OCI-LY3 (cell line): ENCODE measurements around the gene MLEC.

Experiments
- EZH2phosphoT487 ChIP-seq: fragments of 200-600 bp; shearing (Covaris generic); IDR thresholded peaks from 2 replicates; pipeline ENCODE4 v1.6.1; 2018; ENCODE audit warnings: antibody characterized with exemption, mixed run types, low read depth
- TF ChIP-seq, protein P1 (sequence below): fragments of 200-600, 300-600 bp; sonication (generic); IDR thresholded peaks from 2 replicates; pipeline ENCODE4 v1.5.1; 2014; ENCODE audit warnings: antibody characterized with exemption, low read length, low read depth

GRCh38 chr12:120750806-120751205, 63.9 kb downstream of the MLEC start:
- TF ChIP-seq, protein P1, sequence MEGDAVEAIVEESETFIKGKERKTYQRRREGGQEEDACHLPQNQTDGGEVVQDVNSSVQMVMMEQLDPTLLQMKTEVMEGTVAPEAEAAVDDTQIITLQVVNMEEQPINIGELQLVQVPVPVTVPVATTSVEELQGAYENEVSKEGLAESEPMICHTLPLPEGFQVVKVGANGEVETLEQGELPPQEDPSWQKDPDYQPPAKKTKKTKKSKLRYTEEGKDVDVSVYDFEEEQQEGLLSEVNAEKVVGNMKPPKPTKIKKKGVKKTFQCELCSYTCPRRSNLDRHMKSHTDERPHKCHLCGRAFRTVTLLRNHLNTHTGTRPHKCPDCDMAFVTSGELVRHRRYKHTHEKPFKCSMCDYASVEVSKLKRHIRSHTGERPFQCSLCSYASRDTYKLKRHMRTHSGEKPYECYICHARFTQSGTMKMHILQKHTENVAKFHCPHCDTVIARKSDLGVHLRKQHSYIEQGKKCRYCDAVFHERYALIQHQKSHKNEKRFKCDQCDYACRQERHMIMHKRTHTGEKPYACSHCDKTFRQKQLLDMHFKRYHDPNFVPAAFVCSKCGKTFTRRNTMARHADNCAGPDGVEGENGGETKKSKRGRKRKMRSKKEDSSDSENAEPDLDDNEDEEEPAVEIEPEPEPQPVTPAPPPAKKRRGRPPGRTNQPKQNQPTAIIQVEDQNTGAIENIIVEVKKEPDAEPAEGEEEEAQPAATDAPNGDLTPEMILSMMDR, result peak; percentile 36
- TF ChIP-seq EZH2phosphoT487, result no peak
